ENCODE measurements around the gene MYF5.

Gene MYF5

GRCh38 chr12:80710727-80711449 is 5.8 kb upstream of the MYF5 start:
- no peaks in the 10 kb centered on the region for H3K27me3 ChIP-seq (ENCODE audit: insufficient read depth, low read length, poor library complexity, severe bottlenecking)
- no peak overlapping the region for H3K4me2 ChIP-seq (ENCODE audit: low read depth, low read length, poor library complexity, severe bottlenecking)
- no peak overlapping the region for H3K9ac ChIP-seq (ENCODE audit: low read depth, low read length, poor library complexity, severe bottlenecking)
- no peak overlapping the region for H2AFZ ChIP-seq (ENCODE audit: low read length)
- no peaks in the 10 kb centered on the region for H3F3A ChIP-seq (ENCODE audit: low read depth)
- H3K4me3 ChIP-seq (ENCODE audit: low read length, poor library complexity, severe bottlenecking) = no peak overlapping the region
- no peaks in the 10 kb centered on the region for H3K9me2 ChIP-seq (replicated peaks; ENCODE audit: low read depth, low read length)
- no peaks in the 10 kb centered on the region for H3K36me3 ChIP-seq (ENCODE audit: insufficient read depth, low read length)
- TF ChIP-seq EZH2phosphoT487 (IDR thresholded peaks at IDR 0.05; ENCODE audit: borderline replicate concordance) = no peak
- TF ChIP-seq, protein P1, sequence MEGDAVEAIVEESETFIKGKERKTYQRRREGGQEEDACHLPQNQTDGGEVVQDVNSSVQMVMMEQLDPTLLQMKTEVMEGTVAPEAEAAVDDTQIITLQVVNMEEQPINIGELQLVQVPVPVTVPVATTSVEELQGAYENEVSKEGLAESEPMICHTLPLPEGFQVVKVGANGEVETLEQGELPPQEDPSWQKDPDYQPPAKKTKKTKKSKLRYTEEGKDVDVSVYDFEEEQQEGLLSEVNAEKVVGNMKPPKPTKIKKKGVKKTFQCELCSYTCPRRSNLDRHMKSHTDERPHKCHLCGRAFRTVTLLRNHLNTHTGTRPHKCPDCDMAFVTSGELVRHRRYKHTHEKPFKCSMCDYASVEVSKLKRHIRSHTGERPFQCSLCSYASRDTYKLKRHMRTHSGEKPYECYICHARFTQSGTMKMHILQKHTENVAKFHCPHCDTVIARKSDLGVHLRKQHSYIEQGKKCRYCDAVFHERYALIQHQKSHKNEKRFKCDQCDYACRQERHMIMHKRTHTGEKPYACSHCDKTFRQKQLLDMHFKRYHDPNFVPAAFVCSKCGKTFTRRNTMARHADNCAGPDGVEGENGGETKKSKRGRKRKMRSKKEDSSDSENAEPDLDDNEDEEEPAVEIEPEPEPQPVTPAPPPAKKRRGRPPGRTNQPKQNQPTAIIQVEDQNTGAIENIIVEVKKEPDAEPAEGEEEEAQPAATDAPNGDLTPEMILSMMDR (conservative IDR thresholded peaks at IDR 0.05; ENCODE audit: low read length) = no peak
- H4K20me1 ChIP-seq (ENCODE audit: insufficient read depth, low read length, poor library complexity, severe bottlenecking) = no peaks in the 10 kb centered on the region
- H3K79me2 ChIP-seq (ENCODE audit: insufficient read depth, low read length) = no peaks in the 10 kb centered on the region
- H3K4me1 ChIP-seq (ENCODE audit: insufficient read depth, low read length, poor library complexity, severe bottlenecking) = no peaks in the 10 kb centered on the region
- H3K9me3 ChIP-seq (ENCODE audit: insufficient read depth, low read depth, low read length) = no peaks in the 10 kb centered on the region; the same call in 1 of the 2 replicates

DNA sequence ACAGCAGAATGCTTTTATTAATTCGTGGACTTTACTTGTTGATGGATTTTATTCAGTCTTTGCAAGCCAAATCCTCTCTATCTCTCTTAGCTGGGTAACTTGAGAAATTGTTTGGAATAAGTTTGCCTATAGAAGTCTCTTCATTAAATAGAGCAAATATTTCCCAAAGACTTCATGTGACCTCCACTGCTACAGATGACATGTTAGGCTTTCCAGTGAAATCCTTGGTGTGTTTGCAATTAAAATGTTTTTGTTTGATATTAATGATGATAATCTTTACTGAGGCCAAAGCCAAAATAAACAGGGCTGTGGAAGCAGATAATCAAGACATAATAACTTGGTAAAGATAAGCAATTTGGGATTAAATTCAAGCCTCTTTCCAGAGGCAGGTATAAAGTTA is 4.8 kb upstream of the MYF5 start:
- Histone ChIP-seq H3K27me3 (ENCODE audit: insufficient read depth, low read length, poor library complexity, severe bottlenecking) (no peaks in the 10 kb centered on the region), H3F3A (ENCODE audit: low read depth) (no peaks in the 10 kb centered on the region), H3K4me1 (ENCODE audit: insufficient read depth, low read length, poor library complexity, severe bottlenecking) (no peaks in the 10 kb centered on the region), H4K20me1 (ENCODE audit: insufficient read depth, low read length, poor library complexity, severe bottlenecking) (no peaks in the 10 kb centered on the region), H3K9ac (ENCODE audit: low read depth, low read length, poor library complexity, severe bottlenecking) (no peak overlapping the region), H2AFZ (ENCODE audit: low read length) (no peak overlapping the region), H3K4me2 (ENCODE audit: low read depth, low read length, poor library complexity, severe bottlenecking) (no peak overlapping the region), H3K79me2 (ENCODE audit: insufficient read depth, low read length) (no peaks in the 10 kb centered on the region), H3K36me3 (ENCODE audit: insufficient read depth, low read length) (no peaks in the 10 kb centered on the region), H3K9me3 (ENCODE audit: insufficient read depth, low read depth, low read length) (no peaks in the 10 kb centered on the region; the same call in 1 of the 2 replicates), H3K9me2 (replicated peaks; ENCODE audit: low read depth, low read length) (no peaks in the 10 kb centered on the region), H3K4me3 (ENCODE audit: low read length, poor library complexity, severe bottlenecking) (no peak overlapping the region)
- TF ChIP-seq EZH2phosphoT487 (IDR thresholded peaks at IDR 0.05; ENCODE audit: borderline replicate concordance) = no peak
- TF ChIP-seq, protein P1 (conservative IDR thresholded peaks at IDR 0.05; ENCODE audit: low read length) = no peak

- Histone ChIP-seq H3K4me3 (ENCODE audit: low read length, poor library complexity, severe bottlenecking) (no peak overlapping the region), H3K4me1 (ENCODE audit: insufficient read depth, low read length, poor library complexity, severe bottlenecking) (no peaks in the 10 kb centered on the region), H3K9me2 (replicated peaks; ENCODE audit: low read depth, low read length) (no peaks in the 10 kb centered on the region), H3K79me2 (ENCODE audit: insufficient read depth, low read length) (no peaks in the 10 kb centered on the region), H3K27me3 (ENCODE audit: insufficient read depth, low read length, poor library complexity, severe bottlenecking) (no peaks in the 10 kb centered on the region), H3K36me3 (ENCODE audit: insufficient read depth, low read length) (no peaks in the 10 kb centered on the region), H3F3A (ENCODE audit: low read depth) (no peaks in the 10 kb centered on the region), H3K9ac (ENCODE audit: low read depth, low read length, poor library complexity, severe bottlenecking) (no peak overlapping the region), H4K20me1 (ENCODE audit: insufficient read depth, low read length, poor library complexity, severe bottlenecking) (no peaks in the 10 kb centered on the region), H3K4me2 (ENCODE audit: low read depth, low read length, poor library complexity, severe bottlenecking) (no peak overlapping the region), H3K9me3 (ENCODE audit: insufficient read depth, low read depth, low read length) (no peaks in the 10 kb centered on the region; the same call in 1 of the 2 replicates), H2AFZ (ENCODE audit: low read length) (no peak overlapping the region)
- no peak for TF ChIP-seq EZH2phosphoT487 (IDR thresholded peaks at IDR 0.05; ENCODE audit: borderline replicate concordance)
- TF ChIP-seq, protein P1 (conservative IDR thresholded peaks at IDR 0.05; ENCODE audit: low read length) = no peak
Measured at GRCh38 chr12:80712866-80713265, 3.8 kb upstream of the MYF5 start.

Data from Loucy (cell line).